Muscle of back (tissue), 11 donors: ENCODE results near the gene MRC1. TPM values are rescaled to one million over a fixed set of nuclear protein-coding genes. Genes with fewer than 3 reads are reported as not detected.

Source experiments
- DNase-seq, 3 donors: peaks; one replicate each; pipeline versions ENCODE4 v3.0.0 to v3.0.0-alpha.2; 2013
- polyA plus RNA-seq, 10 donors: library from polyadenylated mRNA; unstranded; fragments of 120-200 nt; gene quantifications; one replicate each; pipeline ENCODE4 v1.2.1, GENCODE V29; 2013; ENCODE audit not compliant: insufficient read length in 10 of 10

Gene MRC1
- polyA plus RNA-seq, 10 donors = 12.9 to 18.7 (median 15.9) TPM

GRCh38 chr10:17847585-17848296, 38.6 kb downstream of the MRC1 start:
- DNase-seq = peak in 2 of 3 donors; percentile 13 to 46

GRCh38 chr10:17848646-17849045, 39.5 kb downstream of the MRC1 start:
- no peak for DNase-seq

- peak in 1 of 3 donors; percentile 10 for DNase-seq
Measured at GRCh38 chr10:17850501-17850900, 41.4 kb downstream of the MRC1 start.

GRCh38 chr10:17851611-17852010, 42.5 kb downstream of the MRC1 start:
- peak; percentile 23 to 60 (median 53) for DNase-seq

GRCh38 chr10:17854044-17854652, 45.0 kb downstream of the MRC1 start:
- DNase-seq = no peak

- DNase-seq = no peak
Measured at GRCh38 chr10:17857040-17857439, 47.9 kb downstream of the MRC1 start.

- DNase-seq = no peak
Measured at GRCh38 chr10:17859492-17860156, 50.5 kb downstream of the MRC1 start.

- no peak for DNase-seq
Measured at GRCh38 chr10:17861760-17862159, 52.6 kb downstream of the MRC1 start.

- no peak for DNase-seq
Measured at GRCh38 chr10:17865351-17865750, 56.2 kb downstream of the MRC1 start.

GRCh38 chr10:17866346-17866745, 57.2 kb downstream of the MRC1 start:
- no peak for DNase-seq

- DNase-seq = no peak
Measured at GRCh38 chr10:17867056-17867455, 57.9 kb downstream of the MRC1 start.

- no peak for DNase-seq
Measured at GRCh38 chr10:17871036-17871435, 61.9 kb downstream of the MRC1 start.

- no peak for DNase-seq
Measured at GRCh38 chr10:17872191-17873091, 63.3 kb downstream of the MRC1 start.

GRCh38 chr10:17873946-17874345, 64.8 kb downstream of the MRC1 start:
- no peak for DNase-seq

GRCh38 chr10:17877121-17877520, 68.0 kb downstream of the MRC1 start:
- no peak for DNase-seq

GRCh38 chr10:17878896-17879295, 69.7 kb downstream of the MRC1 start:
- no peak for DNase-seq

- no peak for DNase-seq
Measured at GRCh38 chr10:17880601-17881000, 71.5 kb downstream of the MRC1 start.

- DNase-seq = no peak
Measured at GRCh38 chr10:17882557-17882956, 73.4 kb downstream of the MRC1 start.

- no peak for DNase-seq
Measured at GRCh38 chr10:17883621-17884020, 74.5 kb downstream of the MRC1 start.

GRCh38 chr10:17888189-17888588, 79.0 kb downstream of the MRC1 start:
- DNase-seq = no peak

GRCh38 chr10:17891435-17891834, 82.3 kb downstream of the MRC1 start:
- DNase-seq = no peak

GRCh38 chr10:17904564-17904963, 95.4 kb downstream of the MRC1 start:
- no peak for DNase-seq
